Measurements from ENCODE around the gene PLA2G4B. TPM values are rescaled to one million over a fixed set of nuclear protein-coding genes. Genes with fewer than 3 reads are reported as not detected.

Gene PLA2G4B
- total and polyA plus RNA-seq, 10 of the 15 experiments (the other 5 are each of a cell fraction or from before 2014, with no cell fraction given), result 0.22 to 6.6 (median 2.9) TPM

DNA sequence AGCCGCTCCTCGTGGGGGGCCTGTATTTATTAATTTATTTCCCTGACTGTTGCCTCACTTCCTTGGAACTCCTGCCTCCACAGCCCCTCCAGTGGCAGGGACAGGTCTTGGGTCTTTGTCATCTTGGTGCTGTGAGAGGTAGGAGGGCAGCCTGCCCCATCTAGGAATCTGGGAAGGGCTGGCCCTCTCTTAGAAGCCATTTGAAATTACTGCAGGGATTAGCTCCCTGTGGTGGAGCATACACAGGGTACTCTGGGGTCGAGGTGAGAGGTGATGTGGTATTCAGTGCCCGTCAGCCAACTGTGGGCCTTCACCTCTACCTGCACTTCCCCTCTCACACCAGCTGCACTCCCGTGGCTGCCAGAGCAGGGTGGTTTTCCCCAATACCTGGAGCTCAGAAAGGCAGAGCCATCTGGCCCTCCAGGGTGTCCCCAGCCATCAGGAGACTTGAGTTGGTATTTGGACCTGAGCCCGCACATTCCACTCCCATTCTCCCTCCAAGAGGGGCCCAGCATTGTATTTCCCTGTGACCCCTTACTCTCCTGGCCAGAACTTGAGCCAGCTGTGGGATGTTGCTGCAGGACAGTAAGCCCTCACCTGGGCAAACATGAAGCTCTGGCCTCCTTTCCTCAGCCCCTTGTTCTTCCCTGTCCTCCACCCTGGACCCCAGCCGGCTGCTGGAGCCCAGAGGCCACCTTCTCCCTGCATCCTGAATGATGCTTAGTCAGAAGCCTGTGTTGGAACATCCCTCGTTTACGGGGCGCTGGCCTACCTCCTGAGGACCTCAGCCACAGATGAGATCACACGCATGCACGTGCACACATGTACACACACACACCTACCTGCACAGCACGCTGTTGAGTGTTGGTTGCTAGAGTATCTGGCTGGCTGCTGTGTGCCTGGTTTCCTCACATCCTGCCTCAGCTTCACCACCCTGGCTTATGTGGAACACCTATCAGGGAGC, 12.8 kb upstream of the PLA2G4B start:
- Histone ChIP-seq H3K27me3 (replicated peaks in 1 of 2; ENCODE audit: control insufficient read depth in 2 of 2, insufficient read depth in 2 of 2, low read length in 1 of 2) (no peaks in the 10 kb centered on the region), H3K4me3 (no peak overlapping the region), H3K27ac (ENCODE audit: control insufficient read depth, insufficient read depth) (no peak overlapping the region), H3K9ac (ENCODE audit: control insufficient read depth, insufficient read depth, low read length) (no peak overlapping the region), H2AFZ (ENCODE audit: control insufficient read depth, low read depth, low read length) (no peak overlapping the region), H4K20me1 (ENCODE audit: control insufficient read depth, insufficient read depth) (no peaks in the 10 kb centered on the region; the same call in 1 of the 2 replicates), H3K4me2 (ENCODE audit: control insufficient read depth, insufficient read depth) (no peak overlapping the region), H3K4me1 (ENCODE audit: control insufficient read depth, insufficient read depth, low read length) (no peaks in the 10 kb centered on the region), H3K36me3 (ENCODE audit: control insufficient read depth in 2 of 2, insufficient read depth in 2 of 2, low read length in 1 of 2) (peaks cover 3 to 10% of the 10 kb centered on the region in 2 experiments; a peak in 3 of 4 replicates), H3K9me3 (replicated peaks; ENCODE audit: control insufficient read depth, insufficient read depth, low read length) (no peaks in the 10 kb centered on the region), H3K79me2 (ENCODE audit: control insufficient read depth, insufficient read depth, low read length) (no peaks in the 10 kb centered on the region)
- in situ Hi-C loops (cut with MboI), result no loop called here
- ChIA-PET POLR2A (interaction anchor here (0.6 to 1.0 kb wide), 2 partner anchors 15 to 53 kb away, joined by 3 read pairs; no protein-coding TSS in a partner anchor), CTCF (interaction anchor here (0.7 to 2.5 kb wide), 3 partner anchors 15 to 52 kb away, joined by 3 to 12 read pairs (median 5); partner anchors contain the start of gene MAPKBP1), SMC1A (ENCODE audit: uncharacterized antibody, unreplicated experiment) (interaction anchor here (1.4 to 3.0 kb wide), 2 partner anchors 51 to 52 kb away, joined by 7 read pairs; partner anchors contain the start of gene MAPKBP1), RAD21 (ENCODE audit: unreplicated experiment) (no interaction called here)
- BruUV-seq (replicated peaks), result no TSS peak
- TF ChIP-seq, protein P1, sequence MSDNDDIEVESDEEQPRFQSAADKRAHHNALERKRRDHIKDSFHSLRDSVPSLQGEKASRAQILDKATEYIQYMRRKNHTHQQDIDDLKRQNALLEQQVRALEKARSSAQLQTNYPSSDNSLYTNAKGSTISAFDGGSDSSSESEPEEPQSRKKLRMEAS (IDR thresholded peaks at IDR 0.05; ENCODE audit: low read depth, low read length), result no peak
- TF ChIP-seq RAD51 (IDR thresholded peaks at IDR 0.05), result no peak
- TF ChIP-seq RFX5 (IDR thresholded peaks at IDR 0.05; ENCODE audit: low read depth, low read length), result no peak
- TF ChIP-seq, protein P2, sequence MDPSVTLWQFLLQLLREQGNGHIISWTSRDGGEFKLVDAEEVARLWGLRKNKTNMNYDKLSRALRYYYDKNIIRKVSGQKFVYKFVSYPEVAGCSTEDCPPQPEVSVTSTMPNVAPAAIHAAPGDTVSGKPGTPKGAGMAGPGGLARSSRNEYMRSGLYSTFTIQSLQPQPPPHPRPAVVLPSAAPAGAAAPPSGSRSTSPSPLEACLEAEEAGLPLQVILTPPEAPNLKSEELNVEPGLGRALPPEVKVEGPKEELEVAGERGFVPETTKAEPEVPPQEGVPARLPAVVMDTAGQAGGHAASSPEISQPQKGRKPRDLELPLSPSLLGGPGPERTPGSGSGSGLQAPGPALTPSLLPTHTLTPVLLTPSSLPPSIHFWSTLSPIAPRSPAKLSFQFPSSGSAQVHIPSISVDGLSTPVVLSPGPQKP (IDR thresholded peaks at IDR 0.05; ENCODE audit: low read depth, low read length), result no peak
- no peak for TF ChIP-seq CHD1 (IDR thresholded peaks at IDR 0.05; ENCODE audit: low read depth, low read length)
- TF ChIP-seq YBX1 (IDR thresholded peaks at IDR 0.05), result no peak
- TF ChIP-seq, protein P3, sequence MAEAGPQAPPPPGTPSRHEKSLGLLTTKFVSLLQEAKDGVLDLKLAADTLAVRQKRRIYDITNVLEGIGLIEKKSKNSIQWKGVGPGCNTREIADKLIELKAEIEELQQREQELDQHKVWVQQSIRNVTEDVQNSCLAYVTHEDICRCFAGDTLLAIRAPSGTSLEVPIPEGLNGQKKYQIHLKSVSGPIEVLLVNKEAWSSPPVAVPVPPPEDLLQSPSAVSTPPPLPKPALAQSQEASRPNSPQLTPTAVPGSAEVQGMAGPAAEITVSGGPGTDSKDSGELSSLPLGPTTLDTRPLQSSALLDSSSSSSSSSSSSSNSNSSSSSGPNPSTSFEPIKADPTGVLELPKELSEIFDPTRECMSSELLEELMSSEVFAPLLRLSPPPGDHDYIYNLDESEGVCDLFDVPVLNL (IDR thresholded peaks at IDR 0.05; ENCODE audit: low read depth, low read length), result no peak
- no peak for FAIRE-seq
- no peak for DNase-seq (ENCODE audit: low read depth, low spot score)
- 74% methylated on average over 13 of the region's 13 CpGs for WGBS (ENCODE audit: insufficient coverage, insufficient replicate concordance, low lambda C conversion rate, missing lambda C conversion rate)
- intact Hi-C loops (cut with micrococcal nuclease; ENCODE audit: unreplicated experiment), result loop anchor here (5.0 kb wide), 2 partner anchors 76 to 146 kb away; partner anchors contain the start of gene EHD4
- no peak for ATAC-seq

Data from GM12878 (cell line).